H1 (cell line): ENCODE measurements around the gene PLCB4. TPM values are rescaled to one million over a fixed set of nuclear protein-coding genes. Genes with fewer than 3 reads are reported as not detected.

Experiments used
- BRCA1 ChIP-seq: IDR thresholded peaks from 2 replicates; pipeline ENCODE4 v1.6.1; 2012; ENCODE audit warnings: low read depth, low read length, improper control_type of control experiment
- KDM1A ChIP-seq: fragments of 200-600, 300-600 bp; sonication (generic); IDR thresholded peaks from 2 replicates; pipeline ENCODE4 v1.7.1; 2016; ENCODE audit warnings: mild to moderate bottlenecking, low read length, borderline replicate concordance
- SIN3A ChIP-seq, 2 experiments: IDR thresholded peaks in 1 of 2; conservative IDR thresholded peaks in 1 of 2; 2 replicates each; pipeline ENCODE4 v1.6.1; 2011 to 2012; ENCODE audit warnings: low read length in 2 of 2, improper control_type of control experiment in 1 of 2, low read depth in 1 of 2, mild to moderate bottlenecking in 1 of 2
- SIX5 ChIP-seq: IDR thresholded peaks from 2 replicates; pipeline ENCODE4 v1.6.1; 2011; ENCODE audit warnings: mild to moderate bottlenecking, low read depth, low read length
- SRF ChIP-seq: IDR thresholded peaks from 2 replicates; pipeline ENCODE4 v1.6.1; 2011; ENCODE audit warnings: mild to moderate bottlenecking, low read depth, low read length, moderate library complexity
- polyA plus RNA-seq, 7 experiments: library from polyadenylated mRNA; depleted of rRNA in 3 of 7; stranded (reverse) in 5 of 7; unstranded in 2 of 7; fragments of >200 nt in 5 of 7; fragments of 200-250 nt in 2 of 7; gene quantifications; 1 replicate in 5 of 7; 2 replicates in 1 of 7; 4 replicates in 1 of 7; pipeline versions ENCODE4 v1.2.1 to v1.2.3, GENCODE V29; 2011 to 2013; ENCODE audit warnings: missing spikeins in 2 of 7, mixed read lengths in 2 of 7
- total RNA-seq: library from RNA; stranded (reverse); fragmentation: NEBNext Ultra II Directional; extraction: Animal tissue kit (Norgen Biotek cat#: 25700); gene quantifications from 2 replicates; pipeline ENCODE4 v1.2.1, GENCODE V29; 2021
- TF ChIP-seq, protein P1 (sequence below): fragments of 300-600 bp; sonication (generic); IDR thresholded peaks from 2 replicates; pipeline ENCODE4 v1.7.1; 2012; ENCODE audit warnings: low read length, moderate library complexity, mild to moderate bottlenecking, inconsistent platforms; ENCODE audit not compliant: insufficient replicate concordance
- TF ChIP-seq, protein P2 (sequence below): IDR thresholded peaks from 2 replicates; pipeline ENCODE4 v1.6.1; 2011; ENCODE audit warnings: low read length, improper control_type of control experiment

Gene PLCB4
- total and polyA plus RNA-seq, 2 of the 8 experiments (the other 6 are each of a cell fraction or from before 2014, with no cell fraction given) = 3.2 to 14.1 TPM

DNA sequence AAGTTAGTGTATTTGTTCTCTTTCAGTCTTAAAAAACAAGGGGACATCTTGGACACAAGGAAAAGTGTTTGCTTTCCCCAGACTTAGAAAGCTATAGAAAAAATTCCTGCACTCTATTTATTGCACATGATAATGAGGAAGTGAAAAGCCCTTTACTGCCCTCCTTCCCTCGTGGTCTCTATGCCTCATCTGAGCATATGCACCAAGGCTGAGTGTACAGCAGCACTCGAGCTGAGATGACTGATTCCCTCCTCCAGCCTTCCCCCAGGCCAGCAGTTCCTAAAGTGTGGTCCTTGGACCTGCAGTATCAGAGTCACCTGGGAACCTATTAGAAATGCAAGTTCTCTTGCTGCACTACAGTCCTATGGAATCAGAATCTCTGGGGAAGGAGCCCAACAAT is 431.2 kb downstream of the PLCB4 start (continued):
- TF ChIP-seq, protein P1, sequence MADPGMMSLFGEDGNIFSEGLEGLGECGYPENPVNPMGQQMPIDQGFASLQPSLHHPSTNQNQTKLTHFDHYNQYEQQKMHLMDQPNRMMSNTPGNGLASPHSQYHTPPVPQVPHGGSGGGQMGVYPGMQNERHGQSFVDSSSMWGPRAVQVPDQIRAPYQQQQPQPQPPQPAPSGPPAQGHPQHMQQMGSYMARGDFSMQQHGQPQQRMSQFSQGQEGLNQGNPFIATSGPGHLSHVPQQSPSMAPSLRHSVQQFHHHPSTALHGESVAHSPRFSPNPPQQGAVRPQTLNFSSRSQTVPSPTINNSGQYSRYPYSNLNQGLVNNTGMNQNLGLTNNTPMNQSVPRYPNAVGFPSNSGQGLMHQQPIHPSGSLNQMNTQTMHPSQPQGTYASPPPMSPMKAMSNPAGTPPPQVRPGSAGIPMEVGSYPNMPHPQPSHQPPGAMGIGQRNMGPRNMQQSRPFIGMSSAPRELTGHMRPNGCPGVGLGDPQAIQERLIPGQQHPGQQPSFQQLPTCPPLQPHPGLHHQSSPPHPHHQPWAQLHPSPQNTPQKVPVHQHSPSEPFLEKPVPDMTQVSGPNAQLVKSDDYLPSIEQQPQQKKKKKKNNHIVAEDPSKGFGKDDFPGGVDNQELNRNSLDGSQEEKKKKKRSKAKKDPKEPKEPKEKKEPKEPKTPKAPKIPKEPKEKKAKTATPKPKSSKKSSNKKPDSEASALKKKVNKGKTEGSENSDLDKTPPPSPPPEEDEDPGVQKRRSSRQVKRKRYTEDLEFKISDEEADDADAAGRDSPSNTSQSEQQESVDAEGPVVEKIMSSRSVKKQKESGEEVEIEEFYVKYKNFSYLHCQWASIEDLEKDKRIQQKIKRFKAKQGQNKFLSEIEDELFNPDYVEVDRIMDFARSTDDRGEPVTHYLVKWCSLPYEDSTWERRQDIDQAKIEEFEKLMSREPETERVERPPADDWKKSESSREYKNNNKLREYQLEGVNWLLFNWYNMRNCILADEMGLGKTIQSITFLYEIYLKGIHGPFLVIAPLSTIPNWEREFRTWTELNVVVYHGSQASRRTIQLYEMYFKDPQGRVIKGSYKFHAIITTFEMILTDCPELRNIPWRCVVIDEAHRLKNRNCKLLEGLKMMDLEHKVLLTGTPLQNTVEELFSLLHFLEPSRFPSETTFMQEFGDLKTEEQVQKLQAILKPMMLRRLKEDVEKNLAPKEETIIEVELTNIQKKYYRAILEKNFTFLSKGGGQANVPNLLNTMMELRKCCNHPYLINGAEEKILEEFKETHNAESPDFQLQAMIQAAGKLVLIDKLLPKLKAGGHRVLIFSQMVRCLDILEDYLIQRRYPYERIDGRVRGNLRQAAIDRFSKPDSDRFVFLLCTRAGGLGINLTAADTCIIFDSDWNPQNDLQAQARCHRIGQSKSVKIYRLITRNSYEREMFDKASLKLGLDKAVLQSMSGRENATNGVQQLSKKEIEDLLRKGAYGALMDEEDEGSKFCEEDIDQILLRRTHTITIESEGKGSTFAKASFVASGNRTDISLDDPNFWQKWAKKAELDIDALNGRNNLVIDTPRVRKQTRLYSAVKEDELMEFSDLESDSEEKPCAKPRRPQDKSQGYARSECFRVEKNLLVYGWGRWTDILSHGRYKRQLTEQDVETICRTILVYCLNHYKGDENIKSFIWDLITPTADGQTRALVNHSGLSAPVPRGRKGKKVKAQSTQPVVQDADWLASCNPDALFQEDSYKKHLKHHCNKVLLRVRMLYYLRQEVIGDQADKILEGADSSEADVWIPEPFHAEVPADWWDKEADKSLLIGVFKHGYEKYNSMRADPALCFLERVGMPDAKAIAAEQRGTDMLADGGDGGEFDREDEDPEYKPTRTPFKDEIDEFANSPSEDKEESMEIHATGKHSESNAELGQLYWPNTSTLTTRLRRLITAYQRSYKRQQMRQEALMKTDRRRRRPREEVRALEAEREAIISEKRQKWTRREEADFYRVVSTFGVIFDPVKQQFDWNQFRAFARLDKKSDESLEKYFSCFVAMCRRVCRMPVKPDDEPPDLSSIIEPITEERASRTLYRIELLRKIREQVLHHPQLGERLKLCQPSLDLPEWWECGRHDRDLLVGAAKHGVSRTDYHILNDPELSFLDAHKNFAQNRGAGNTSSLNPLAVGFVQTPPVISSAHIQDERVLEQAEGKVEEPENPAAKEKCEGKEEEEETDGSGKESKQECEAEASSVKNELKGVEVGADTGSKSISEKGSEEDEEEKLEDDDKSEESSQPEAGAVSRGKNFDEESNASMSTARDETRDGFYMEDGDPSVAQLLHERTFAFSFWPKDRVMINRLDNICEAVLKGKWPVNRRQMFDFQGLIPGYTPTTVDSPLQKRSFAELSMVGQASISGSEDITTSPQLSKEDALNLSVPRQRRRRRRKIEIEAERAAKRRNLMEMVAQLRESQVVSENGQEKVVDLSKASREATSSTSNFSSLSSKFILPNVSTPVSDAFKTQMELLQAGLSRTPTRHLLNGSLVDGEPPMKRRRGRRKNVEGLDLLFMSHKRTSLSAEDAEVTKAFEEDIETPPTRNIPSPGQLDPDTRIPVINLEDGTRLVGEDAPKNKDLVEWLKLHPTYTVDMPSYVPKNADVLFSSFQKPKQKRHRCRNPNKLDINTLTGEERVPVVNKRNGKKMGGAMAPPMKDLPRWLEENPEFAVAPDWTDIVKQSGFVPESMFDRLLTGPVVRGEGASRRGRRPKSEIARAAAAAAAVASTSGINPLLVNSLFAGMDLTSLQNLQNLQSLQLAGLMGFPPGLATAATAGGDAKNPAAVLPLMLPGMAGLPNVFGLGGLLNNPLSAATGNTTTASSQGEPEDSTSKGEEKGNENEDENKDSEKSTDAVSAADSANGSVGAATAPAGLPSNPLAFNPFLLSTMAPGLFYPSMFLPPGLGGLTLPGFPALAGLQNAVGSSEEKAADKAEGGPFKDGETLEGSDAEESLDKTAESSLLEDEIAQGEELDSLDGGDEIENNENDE = no peak
- no peak for TF ChIP-seq SRF
- no peak for TF ChIP-seq SIX5
- TF ChIP-seq SIN3A (conservative IDR thresholded peaks at IDR 0.05 in 1 of 2, IDR thresholded peaks at IDR 0.05 in 1 of 2; ENCODE audit: low read depth in 1 of 2, low read length in 2 of 2) = no peak
- no peak for TF ChIP-seq KDM1A
- no peak for TF ChIP-seq BRCA1
- TF ChIP-seq, protein P2, sequence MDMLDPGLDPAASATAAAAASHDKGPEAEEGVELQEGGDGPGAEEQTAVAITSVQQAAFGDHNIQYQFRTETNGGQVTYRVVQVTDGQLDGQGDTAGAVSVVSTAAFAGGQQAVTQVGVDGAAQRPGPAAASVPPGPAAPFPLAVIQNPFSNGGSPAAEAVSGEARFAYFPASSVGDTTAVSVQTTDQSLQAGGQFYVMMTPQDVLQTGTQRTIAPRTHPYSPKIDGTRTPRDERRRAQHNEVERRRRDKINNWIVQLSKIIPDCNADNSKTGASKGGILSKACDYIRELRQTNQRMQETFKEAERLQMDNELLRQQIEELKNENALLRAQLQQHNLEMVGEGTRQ = no peak
